Measurements from ENCODE around the gene BEST4.
"Not testable (repeated sequence)": the region's sequence is repeated elsewhere in the genome, so short reads cannot be mapped to it uniquely, and the experiment has no call there.

Gene BEST4

DNA sequence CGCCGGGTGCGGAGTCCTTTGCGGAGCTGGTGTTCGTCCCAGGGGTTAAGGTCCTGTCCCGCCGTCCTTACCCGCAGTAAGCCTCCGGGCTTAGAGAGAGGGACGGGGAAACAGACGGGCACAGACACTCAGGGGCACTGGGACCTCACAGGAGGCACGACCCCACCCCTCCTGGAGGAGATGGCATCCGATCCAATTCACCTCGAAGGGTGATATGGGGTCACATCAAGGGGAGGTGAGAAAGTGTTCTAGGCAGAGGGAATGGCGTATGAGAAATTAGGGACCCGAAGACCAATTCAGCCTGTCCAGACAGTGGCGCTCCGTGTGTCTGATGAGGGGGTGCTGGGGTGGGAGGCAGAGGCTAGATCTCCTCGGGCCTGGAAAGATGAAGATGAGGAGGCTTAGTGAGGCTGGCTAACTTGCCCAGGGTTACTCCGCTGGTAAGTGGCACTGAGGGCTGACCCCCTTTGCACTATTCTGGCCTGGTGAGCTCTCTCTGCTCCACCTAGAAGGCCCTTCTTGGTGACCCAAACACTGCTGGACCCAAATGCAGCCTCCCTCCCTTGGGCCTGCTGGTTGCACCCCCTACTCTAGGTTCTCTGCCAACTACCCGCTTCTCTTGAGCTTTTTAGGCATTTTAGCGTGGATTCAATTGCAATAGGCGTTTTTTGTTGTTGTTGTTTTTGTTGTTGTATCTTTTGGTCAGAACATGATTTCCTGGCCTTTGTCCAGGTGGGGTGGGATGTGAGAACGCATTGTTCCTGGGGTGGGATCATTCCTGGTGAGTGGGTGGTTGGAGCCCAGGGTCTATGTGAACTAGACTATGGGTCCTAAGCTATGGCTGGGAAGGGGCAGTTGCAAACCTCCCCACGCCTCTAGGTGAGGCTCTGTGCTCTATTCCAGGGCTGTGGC, 32.6 kb upstream of the BEST4 start:
- in situ Hi-C loops (cut with MboI; ENCODE audit: low pct_unique_long_range_greater_than_20kb, low sequenced_read_pairs) = no loop called here
- no peak for DNase-seq

DNA sequence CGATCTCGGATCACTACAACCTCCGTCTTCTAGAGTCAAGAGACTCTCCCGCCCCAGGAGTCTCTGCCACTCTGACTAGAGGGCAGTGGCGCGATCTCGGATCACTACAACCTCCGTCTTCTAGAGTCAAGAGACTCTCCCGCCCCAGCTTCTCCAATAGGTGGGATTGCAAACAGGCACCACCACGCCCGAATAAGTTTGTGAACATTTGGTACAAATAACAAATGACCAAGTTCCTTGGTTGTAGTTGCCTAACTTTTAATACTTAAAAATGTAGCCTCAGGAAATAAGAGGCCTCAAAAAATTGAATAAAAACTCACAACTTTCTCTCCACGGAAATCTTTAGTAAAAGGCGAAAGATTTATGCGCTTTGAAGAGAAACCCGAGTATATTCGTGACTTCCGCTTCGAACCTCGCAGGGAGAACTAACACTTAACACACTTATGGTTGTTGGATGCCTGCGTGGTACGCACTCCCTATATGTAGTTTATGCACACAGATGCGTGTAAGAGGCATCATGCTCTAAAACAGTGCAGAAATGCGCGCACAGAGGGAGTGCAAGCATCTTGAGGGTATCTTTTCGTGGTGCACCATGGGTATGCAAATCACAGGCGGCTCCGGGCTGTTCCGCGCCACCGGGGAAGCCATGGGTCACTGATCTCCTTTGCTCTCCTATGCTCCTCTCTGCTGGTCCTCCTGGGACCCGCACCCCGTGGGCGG, 31.8 kb upstream of the BEST4 start:
- in situ Hi-C loops (cut with MboI; ENCODE audit: low pct_unique_long_range_greater_than_20kb, low sequenced_read_pairs) = no loop called here
- DNase-seq = peak; percentile 73

- in situ Hi-C loops (cut with MboI; ENCODE audit: low pct_unique_long_range_greater_than_20kb, low sequenced_read_pairs) = no loop called here
- no peak for DNase-seq
Observed at GRCh38 chr1:44819196-44819607, 31.2 kb upstream of the BEST4 start.

DNA sequence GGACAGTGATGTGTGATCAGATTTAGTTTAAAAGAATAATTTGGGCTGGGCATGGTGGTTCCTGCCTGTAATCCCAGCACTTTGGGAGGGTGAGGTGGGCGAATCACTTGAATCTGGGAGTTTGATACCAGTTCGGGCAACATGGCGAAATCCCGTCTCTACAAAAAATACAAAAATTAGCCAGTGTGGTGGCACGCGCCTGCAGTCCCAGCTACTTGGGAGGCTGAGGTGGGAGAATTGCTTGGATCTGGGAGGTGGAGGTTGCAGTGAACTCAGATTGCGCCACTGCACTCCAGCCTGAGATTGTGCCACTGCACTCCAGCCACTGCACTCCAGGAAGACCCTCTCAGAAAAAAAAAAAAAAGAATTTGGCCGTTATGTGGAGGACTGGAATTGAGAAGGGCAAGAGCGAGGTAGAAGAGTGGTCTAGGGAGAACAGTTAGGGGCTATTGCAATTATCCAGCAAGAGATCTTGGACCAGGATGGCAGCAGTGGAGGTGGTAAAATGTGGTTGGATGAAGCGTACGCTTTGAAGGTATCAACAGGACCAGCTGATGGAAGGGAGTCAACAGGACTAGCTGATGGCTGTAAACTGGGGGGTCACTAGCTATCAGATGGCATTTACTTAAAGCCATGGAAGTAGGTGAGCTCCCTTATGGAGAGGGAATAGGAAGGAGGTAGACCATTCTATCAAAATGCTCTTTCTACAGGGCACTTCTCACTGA, 30.0 kb upstream of the BEST4 start:
- DNase-seq = no peak
- in situ Hi-C loops (cut with MboI; ENCODE audit: low pct_unique_long_range_greater_than_20kb, low sequenced_read_pairs) = no loop called here

GRCh38 chr1:44817307-44817706, 29.3 kb upstream of the BEST4 start:
- DNase-seq = no peak
- in situ Hi-C loops (cut with MboI; ENCODE audit: low pct_unique_long_range_greater_than_20kb, low sequenced_read_pairs) = no loop called here

DNA sequence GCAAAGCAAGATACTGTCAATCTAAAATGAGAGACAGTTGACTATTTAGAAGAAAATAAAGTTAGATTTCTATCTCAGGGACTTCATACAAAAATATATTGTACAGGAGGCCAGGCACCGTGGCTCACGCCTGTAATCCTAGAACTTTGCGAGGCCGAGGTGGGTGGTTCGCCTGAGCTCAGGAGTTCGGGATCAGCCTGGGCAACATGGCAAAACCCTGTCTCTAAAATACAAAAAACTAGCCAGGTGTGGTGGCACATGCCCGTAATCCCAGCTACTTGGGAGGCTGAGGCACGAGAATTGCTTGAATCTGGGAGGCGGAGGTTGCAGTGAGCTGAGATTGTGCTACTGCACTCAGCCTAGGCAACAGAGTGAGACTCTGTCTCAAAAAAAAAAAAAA, 28.0 kb upstream of the BEST4 start:
- in situ Hi-C loops (cut with MboI; ENCODE audit: low pct_unique_long_range_greater_than_20kb, low sequenced_read_pairs); DNase-seq: not testable (repeated sequence)

DNA sequence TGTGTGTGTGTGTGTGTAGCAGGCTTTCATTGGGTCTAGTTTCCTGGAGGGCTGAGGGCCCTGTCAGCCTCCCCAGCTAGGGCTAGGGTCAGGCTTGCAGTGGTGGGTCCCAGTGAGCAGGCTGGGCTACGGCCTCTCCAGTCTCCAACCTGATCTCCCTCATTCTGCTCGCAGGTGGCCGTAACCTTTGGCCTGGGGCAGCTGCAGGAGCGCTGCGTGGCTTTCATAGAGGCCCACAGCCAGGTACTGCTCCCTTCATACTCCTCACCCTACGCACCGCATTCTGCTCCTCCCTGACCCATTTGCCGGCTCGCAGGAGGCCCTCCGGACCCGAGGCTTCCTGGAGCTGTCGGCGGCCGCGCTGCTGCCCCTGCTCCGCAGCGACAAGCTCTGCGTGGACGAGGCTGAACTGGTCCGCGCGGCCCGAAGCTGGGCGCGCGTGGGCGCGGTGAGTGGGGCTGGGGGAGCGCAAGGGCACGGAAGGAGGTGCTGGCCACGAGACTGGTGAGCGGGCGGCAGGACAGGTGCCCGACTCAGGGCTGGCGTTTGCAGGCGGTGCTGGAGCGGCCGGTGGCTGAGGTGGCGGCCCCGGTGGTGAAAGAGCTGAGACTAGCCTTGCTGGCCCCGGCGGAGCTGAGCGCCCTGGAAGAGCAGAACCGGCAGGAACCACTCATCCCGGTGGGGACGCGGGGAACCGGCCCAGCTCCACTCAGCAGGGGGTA, 25.0 kb upstream of the BEST4 start:
- in situ Hi-C loops (cut with MboI; ENCODE audit: low pct_unique_long_range_greater_than_20kb, low sequenced_read_pairs) = no loop called here
- DNase-seq = no peak

DNA sequence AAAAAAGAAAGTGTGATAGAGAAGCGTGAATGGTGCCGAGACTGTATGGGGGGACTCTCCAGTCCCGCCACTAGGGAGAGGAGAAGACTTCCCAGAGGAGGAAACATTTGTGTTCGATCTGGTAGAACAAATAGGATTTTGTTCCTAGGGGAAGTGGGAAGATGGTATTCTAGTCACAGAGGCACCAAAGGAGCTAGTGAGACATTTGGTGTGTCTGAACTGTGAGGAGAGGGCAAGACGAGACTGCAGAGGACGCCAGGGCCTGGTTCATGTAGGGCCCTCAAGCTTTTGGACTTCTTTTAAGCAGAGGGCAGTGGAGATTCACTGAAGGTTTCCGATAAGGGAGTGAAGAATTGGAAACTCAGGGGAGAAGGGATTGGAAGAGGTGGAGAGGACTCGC, 23.3 kb upstream of the BEST4 start:
- no peak for DNase-seq
- in situ Hi-C loops (cut with MboI; ENCODE audit: low pct_unique_long_range_greater_than_20kb, low sequenced_read_pairs) = no loop called here

GRCh38 chr1:44810762-44811105, 22.8 kb upstream of the BEST4 start:
- in situ Hi-C loops (cut with MboI; ENCODE audit: low pct_unique_long_range_greater_than_20kb, low sequenced_read_pairs); DNase-seq: not testable (repeated sequence)

- no peak for DNase-seq
- in situ Hi-C loops (cut with MboI; ENCODE audit: low pct_unique_long_range_greater_than_20kb, low sequenced_read_pairs) = no loop called here
Observed at GRCh38 chr1:44810101-44810761, 22.3 kb upstream of the BEST4 start.

GRCh38 chr1:44808938-44809917, 21.3 kb upstream of the BEST4 start:
- DNase-seq = peak; percentile 92
- in situ Hi-C loops (cut with MboI; ENCODE audit: low pct_unique_long_range_greater_than_20kb, low sequenced_read_pairs) = no loop called here

- DNase-seq = peak; percentile 71
- in situ Hi-C loops (cut with MboI; ENCODE audit: low pct_unique_long_range_greater_than_20kb, low sequenced_read_pairs) = no loop called here
Observed at GRCh38 chr1:44808063-44808937, 20.3 kb upstream of the BEST4 start, which contains the start of gene BTBD19. TSS of gene BTBD19 (plus strand) at chr1:44808523. CDS start at chr1:44808821, 298 bp downstream.

DNA sequence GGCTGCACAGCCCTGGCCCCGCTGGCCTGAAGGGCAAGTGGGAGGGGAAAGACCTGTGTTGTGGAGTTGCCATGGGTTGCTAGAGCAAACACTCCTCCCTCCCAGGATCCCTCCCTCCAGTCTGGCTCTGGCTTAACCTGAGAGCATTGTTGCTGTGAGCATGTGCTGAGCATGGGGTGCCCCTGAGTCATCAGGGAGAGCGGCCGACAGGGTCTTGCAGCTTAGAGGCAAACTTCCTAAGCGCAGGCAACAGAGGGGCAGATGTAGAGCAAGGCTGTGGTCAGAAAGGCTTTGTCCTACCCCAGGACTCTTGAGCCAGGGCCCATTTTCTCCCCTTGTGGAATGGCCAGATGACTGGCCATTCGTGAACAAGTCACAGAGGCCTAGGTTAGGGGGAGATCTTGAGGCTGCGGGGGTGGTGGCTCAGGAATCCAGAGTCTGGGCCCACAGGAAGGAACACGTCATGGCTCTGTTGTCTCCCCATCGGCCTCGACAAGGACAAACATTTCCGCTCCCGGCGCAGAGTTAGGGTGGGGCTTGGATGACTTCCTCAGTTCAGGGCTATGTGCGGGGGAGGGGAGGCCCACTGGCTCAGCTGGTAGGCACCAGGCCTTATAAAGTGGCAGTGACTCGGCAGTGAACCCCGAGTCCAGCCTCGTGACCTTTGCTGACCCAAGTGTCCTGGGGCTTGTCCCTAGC, 19.5 kb upstream of the BEST4 start:
- in situ Hi-C loops (cut with MboI; ENCODE audit: low pct_unique_long_range_greater_than_20kb, low sequenced_read_pairs) = no loop called here
- peak; percentile 97 for DNase-seq

- in situ Hi-C loops (cut with MboI; ENCODE audit: low pct_unique_long_range_greater_than_20kb, low sequenced_read_pairs) = no loop called here
- DNase-seq = no peak
Observed at GRCh38 chr1:44806704-44807363, 18.9 kb upstream of the BEST4 start, which contains the start of gene DYNLT4. TSS of gene DYNLT4 (minus strand) at chr1:44807351. CDS start at chr1:44806668, 683 bp downstream.

GRCh38 chr1:44806025-44806703, 18.2 kb upstream of the BEST4 start:
- in situ Hi-C loops (cut with MboI; ENCODE audit: low pct_unique_long_range_greater_than_20kb, low sequenced_read_pairs) = no loop called here
- no peak for DNase-seq
